Endothelial cell of umbilical vein (primary cell): Measurements from ENCODE around the gene CCDC60. TPM values are rescaled to one million over a fixed set of nuclear protein-coding genes. Genes with fewer than 3 reads are reported as not detected.

Experiments used
- BruUV-seq: library from RNA; stranded (reverse); fragments of 400-500 nt; replicated peaks from 2 replicates; lab custom pipeline; 2021; lab: Mats Ljungman, UMichigan
- CTCF ChIA-PET: fragments of 300-600, 350-600 bp; sonication (Branson Sonifier 250); formaldehyde crosslinking; loops from one replicate; lab custom pipeline; 2021; ENCODE audit warnings: antibody characterized with exemption, inconsistent platforms; lab: Charles Lee
- POLR2A ChIA-PET: fragments of 300-600, 350-600 bp; sonication (Branson Sonifier 250); formaldehyde crosslinking; loops from one replicate; lab custom pipeline; 2021; ENCODE audit warnings: antibody characterized with exemption, inconsistent platforms; lab: Charles Lee
- DNase-seq: peaks from one replicate; pipeline ENCODE4 v3.0.0-alpha.2; 2011; ENCODE audit warnings: low read depth, low spot score
- FAIRE-seq: peaks from 2 replicates; lab custom pipeline; 2011; peaks lifted over from hg19 to GRCh38; lab: Jason Lieb, UNC
- H2AFZ ChIP-seq: 2 replicates; pipeline ENCODE4 v1.6.0; 2012; ENCODE audit warnings: low read depth, low read length, control low read depth, inconsistent platforms
- H3K27ac ChIP-seq: 2 replicates; pipeline ENCODE4 v1.5.1; 2011; ENCODE audit warnings: low read depth, mild to moderate bottlenecking, control low read depth, low read length, moderate library complexity; ENCODE audit not compliant: insufficient read depth
- H3K27me3 ChIP-seq, 2 experiments: 2 replicates each; pipeline versions ENCODE4 v1.6.0 to v1.6.1; 2011; ENCODE audit warnings: low read length in 2 of 2, mixed read lengths in 1 of 2; ENCODE audit not compliant: control insufficient read depth in 2 of 2, insufficient read depth in 2 of 2
- H3K36me3 ChIP-seq, 2 experiments: 2 replicates in 1 of 2; 3 replicates in 1 of 2; pipeline ENCODE4 v1.5.1; 2011; ENCODE audit warnings: low read length in 2 of 2, mild to moderate bottlenecking in 1 of 2, moderate library complexity in 1 of 2; ENCODE audit not compliant: control insufficient read depth in 2 of 2, insufficient read depth in 2 of 2; ENCODE audit errors: extremely low read depth in 1 of 2
- H3K4me1 ChIP-seq: 3 replicates; pipeline ENCODE4 v1.5.1; 2011; ENCODE audit warnings: mild to moderate bottlenecking, low read length; ENCODE audit not compliant: control insufficient read depth, insufficient read depth; ENCODE audit errors: extremely low read depth
- H3K4me2 ChIP-seq: 2 replicates; pipeline ENCODE4 v1.6.1; 2011; ENCODE audit warnings: low read length, control low read depth, mixed read lengths; ENCODE audit not compliant: insufficient read depth
- H3K4me3 ChIP-seq, 3 experiments: fragments of 200-600 bp in 1 of 3; sonication (generic), shearing (Covaris generic) in 1 of 3; replicated peaks in 1 of 3; 2 replicates each; pipeline ENCODE4 v1.5.1; 2011 to 2016; ENCODE audit warnings: control low read depth in 3 of 3, low read length in 3 of 3, mild to moderate bottlenecking in 2 of 3, inconsistent platforms in 1 of 3, low read depth in 1 of 3, moderate library complexity in 1 of 3; ENCODE audit not compliant: insufficient read depth in 1 of 3
- H3K79me2 ChIP-seq: 2 replicates; pipeline ENCODE4 v1.6.0; 2012; ENCODE audit warnings: low read length, inconsistent platforms; ENCODE audit not compliant: control insufficient read depth, insufficient read depth
- H3K9ac ChIP-seq: replicated peaks from 2 replicates; pipeline ENCODE3; 2011; ENCODE audit warnings: low read length, control low read depth; ENCODE audit not compliant: insufficient read depth; ENCODE audit errors: extremely low read depth
- H3K9me1 ChIP-seq: replicated peaks from 3 replicates; pipeline ENCODE4 v1.6.0; 2011; ENCODE audit warnings: mild to moderate bottlenecking, low read length; ENCODE audit not compliant: control insufficient read depth, insufficient read depth; ENCODE audit errors: extremely low read depth
- H3K9me3 ChIP-seq: replicated peaks from 2 replicates; pipeline ENCODE4 v1.5.1; 2012; ENCODE audit warnings: low read length, inconsistent platforms; ENCODE audit not compliant: control insufficient read depth, insufficient read depth
- H4K20me1 ChIP-seq: replicated peaks from 2 replicates; pipeline ENCODE3; 2011; ENCODE audit warnings: mild to moderate bottlenecking, low read length; ENCODE audit not compliant: control insufficient read depth, insufficient read depth; ENCODE audit errors: extremely low read depth
- CTCF ChIP-seq, 2 donors: IDR thresholded peaks; 1 replicate in 1 of 2; 2 replicates in 1 of 2; pipeline ENCODE4 v1.5.1; 2011; ENCODE audit warnings: low read length in 2 of 2, mild to moderate bottlenecking in 2 of 2, moderate library complexity in 2 of 2, control low read depth in 1 of 2, inconsistent platforms in 1 of 2, low read depth in 1 of 2; ENCODE audit not compliant: insufficient read depth in 1 of 2; ENCODE audit errors: extremely low read depth in 1 of 2
- EZH2 ChIP-seq: IDR thresholded peaks from 2 replicates; pipeline ENCODE4 v1.6.1; 2012; ENCODE audit warnings: borderline replicate concordance, low read depth, mild to moderate bottlenecking, moderate library complexity, low read length, inconsistent platforms; ENCODE audit not compliant: severe bottlenecking
- FOS ChIP-seq: IDR thresholded peaks from 2 replicates; pipeline ENCODE4 v1.6.1; 2011; ENCODE audit warnings: mild to moderate bottlenecking, low read length, moderate library complexity, borderline replicate concordance; ENCODE audit not compliant: insufficient read depth
- GATA2 ChIP-seq: IDR thresholded peaks from 2 replicates; pipeline ENCODE4 v1.7.0; 2011; ENCODE audit warnings: low read depth, mild to moderate bottlenecking, moderate library complexity, mixed read lengths, low read length; ENCODE audit not compliant: insufficient read length, insufficient read depth
- JUN ChIP-seq: IDR thresholded peaks from 2 replicates; pipeline ENCODE4 v1.6.1; 2011; ENCODE audit warnings: borderline replicate concordance, low read depth; ENCODE audit not compliant: insufficient read length, insufficient read depth
- MAX ChIP-seq: IDR thresholded peaks from 2 replicates; pipeline ENCODE4 v1.6.1; 2011; ENCODE audit not compliant: insufficient read depth, insufficient read length
- MYC ChIP-seq: IDR thresholded peaks from one replicate; pipeline ENCODE4 v1.6.1; 2011; ENCODE audit warnings: mild to moderate bottlenecking, low read depth, low read length
- POLR2A ChIP-seq: IDR thresholded peaks from 2 replicates; pipeline ENCODE4 v1.6.1; 2012; ENCODE audit warnings: low read depth, mild to moderate bottlenecking, control low read depth, low read length
- POLR2AphosphoS5 ChIP-seq: IDR thresholded peaks from 2 replicates; pipeline ENCODE4 v1.6.1; 2012; ENCODE audit warnings: low read depth, mild to moderate bottlenecking, control low read depth, low read length, moderate library complexity; ENCODE audit not compliant: insufficient read depth
- dilution Hi-C: fragments of 300-500 bp; cut with MboI; formaldehyde crosslinking; loops from one replicate; pipeline ENCODE4 v1.15.0; 2019; ENCODE audit warnings: low sequenced_read_pairs; ENCODE audit not compliant: extremely low pct_ligation_motif_present
- intact Hi-C: fragments of 100-400 bp; cut with micrococcal nuclease; formaldehyde crosslinking; loops from one replicate; pipeline ENCODE4 v1.10.0; 2022
- polyA plus RNA-seq, 4 experiments: library from polyadenylated mRNA; depleted of rRNA in 3 of 4; stranded (reverse) in 3 of 4; unstranded in 1 of 4; fragments of >200 nt; gene quantifications; 2 replicates each; pipeline versions ENCODE4 v1.2.1 to v1.2.3, GENCODE V29; 2011 to 2012; ENCODE audit warnings: missing spikeins in 1 of 4
- total RNA-seq: library from RNA; stranded (reverse); gene quantifications from 2 replicates; pipeline ENCODE4 v1.2.3, GENCODE V29; 2021

The CCDC60 gene
- total and polyA plus RNA-seq, 2 donors (not counting 3 experiments of a cell fraction or from before 2014, with no cell fraction given), result not detected

GRCh38 chr12:119547001-119547400 lies 212.5 kb downstream of the CCDC60 start:
- intact Hi-C loops, result no loop called here
- H3K4me2 ChIP-seq, result no peak overlapping the region
- ChIA-PET POLR2A (no interaction called here), CTCF (interaction anchor here (1.0 to 3.2 kb wide), 4 partner anchors 30 to 1169 kb away, joined by 3 to 8 read pairs (median 6); no protein-coding TSS in a partner anchor)
- DNase-seq (no peak), FAIRE-seq (no peak)
- no peaks in the 10 kb centered on the region for H4K20me1 ChIP-seq
- H3K9ac ChIP-seq, result no peak overlapping the region
- H3K4me3 ChIP-seq, result no peak overlapping the region
- dilution Hi-C loops, result no loop called here
- H3K9me1 ChIP-seq, result no peaks in the 10 kb centered on the region
- H3K4me1 ChIP-seq, result no peaks in the 10 kb centered on the region
- TF ChIP-seq POLR2A (no peak), MYC (no peak), CTCF (IDR thresholded peaks at IDR 0.05; ENCODE audit: extremely low read depth in 1 of 2, insufficient read depth in 1 of 2, low read depth in 1 of 2, low read length in 2 of 2) (no peak), POLR2AphosphoS5 (no peak), JUN (no peak), GATA2 (no peak), MAX (no peak), EZH2 (no peak), FOS (no peak)
- H3K36me3 ChIP-seq, result no peaks in the 10 kb centered on the region
- no peaks in the 10 kb centered on the region for H3K79me2 ChIP-seq
- no peak overlapping the region for H3K27ac ChIP-seq
- no peaks in the 10 kb centered on the region for H3K9me3 ChIP-seq
- no peak overlapping the region for H2AFZ ChIP-seq
- no TSS peak for BruUV-seq
- no peaks in the 10 kb centered on the region for H3K27me3 ChIP-seq
